H9 (cell line): Measurements from ENCODE around the gene CEP128. TPM values are rescaled to one million over a fixed set of nuclear protein-coding genes. Genes with fewer than 3 reads are reported as not detected.

Experiments
- DNase-seq: peaks from one replicate; pipeline ENCODE4 v3.0.0-alpha.2; 2017
- H2AFZ ChIP-seq: one replicate; pipeline ENCODE4 v1.6.1; 2013; ENCODE audit warnings: mild to moderate bottlenecking, low read length, control low read depth, moderate library complexity
- H2AK5ac ChIP-seq: 2 replicates; pipeline ENCODE4 v1.6.1; 2013; ENCODE audit warnings: low read length, control low read depth, mixed read lengths; ENCODE audit not compliant: insufficient read length
- H2BK120ac ChIP-seq: one replicate; pipeline ENCODE4 v1.6.1; 2013; ENCODE audit warnings: low read depth, mild to moderate bottlenecking, low read length, control low read depth, inconsistent platforms; ENCODE audit not compliant: poor library complexity, severe bottlenecking
- H2BK12ac ChIP-seq: 2 replicates; pipeline ENCODE4 v1.6.1; 2013; ENCODE audit warnings: low read length, control low read depth, mixed read lengths, low read depth; ENCODE audit not compliant: insufficient read length
- H2BK15ac ChIP-seq: 2 replicates; pipeline ENCODE4 v1.6.1; 2013; ENCODE audit warnings: low read depth, low read length, control low read depth
- H2BK20ac ChIP-seq: one replicate; pipeline ENCODE4 v1.6.1; 2013; ENCODE audit warnings: low read depth, mild to moderate bottlenecking, low read length, control low read depth, inconsistent platforms; ENCODE audit not compliant: poor library complexity, severe bottlenecking
- H2BK5ac ChIP-seq: 2 replicates; pipeline ENCODE4 v1.6.1; 2013; ENCODE audit warnings: low read length, control low read depth, mixed read lengths; ENCODE audit not compliant: insufficient read length
- H3K14ac ChIP-seq: 2 replicates; pipeline ENCODE4 v1.6.1; 2013; ENCODE audit warnings: low read length, control low read depth; ENCODE audit not compliant: insufficient read depth
- H3K18ac ChIP-seq: 2 replicates; pipeline ENCODE4 v1.6.1; 2013; ENCODE audit warnings: low read depth, mild to moderate bottlenecking, mixed read lengths, low read length, control low read depth; ENCODE audit not compliant: insufficient read length
- H3K23ac ChIP-seq: 2 replicates; pipeline ENCODE4 v1.6.1; 2013; ENCODE audit warnings: low read length, control low read depth, mixed read lengths, low read depth; ENCODE audit not compliant: insufficient read length
- H3K23me2 ChIP-seq: 2 replicates; pipeline ENCODE4 v1.6.1; 2013; ENCODE audit warnings: low read depth, mild to moderate bottlenecking, mixed read lengths, low read length, control low read depth; ENCODE audit not compliant: insufficient read length, poor library complexity, severe bottlenecking
- H3K27ac ChIP-seq: 2 replicates; pipeline ENCODE4 v1.5.1; 2013; ENCODE audit warnings: low read length, control low read depth, mixed read lengths, low read depth; ENCODE audit not compliant: insufficient read length
- H3K27me3 ChIP-seq: 2 replicates; pipeline ENCODE4 v1.6.1; 2013; ENCODE audit warnings: low read length, control low read depth, inconsistent platforms; ENCODE audit not compliant: insufficient read depth
- H3K4ac ChIP-seq: 2 replicates; pipeline ENCODE4 v1.6.1; 2013; ENCODE audit warnings: low read depth, mild to moderate bottlenecking, control low read depth, inconsistent platforms, low read length, moderate library complexity
- H3K4me1 ChIP-seq: 2 replicates; pipeline ENCODE4 v1.6.1; 2013; ENCODE audit warnings: low read length, control low read depth, inconsistent platforms; ENCODE audit not compliant: insufficient read depth
- H3K4me2 ChIP-seq: 2 replicates; pipeline ENCODE4 v1.6.1; 2013; ENCODE audit warnings: low read length, control low read depth, mixed read lengths; ENCODE audit not compliant: insufficient read length, insufficient read depth
- H3K56ac ChIP-seq: 2 replicates; pipeline ENCODE4 v1.6.1; 2013; ENCODE audit warnings: low read depth, mild to moderate bottlenecking, mixed read lengths, low read length, control low read depth; ENCODE audit not compliant: insufficient read length
- H3K79me1 ChIP-seq: 2 replicates; pipeline ENCODE4 v1.6.1; 2013; ENCODE audit warnings: low read depth, mild to moderate bottlenecking, moderate library complexity, low read length, control low read depth, inconsistent platforms; ENCODE audit not compliant: insufficient read depth, poor library complexity, severe bottlenecking
- H3K79me2 ChIP-seq: 2 replicates; pipeline ENCODE4 v1.6.1; 2013; ENCODE audit warnings: low read length, control low read depth, inconsistent platforms; ENCODE audit not compliant: insufficient read depth
- H3K9ac ChIP-seq: 2 replicates; pipeline ENCODE4 v1.6.1; 2013; ENCODE audit warnings: low read length, control low read depth, mixed read lengths; ENCODE audit not compliant: insufficient read length; ENCODE audit errors: extremely low read depth
- H3K9me3 ChIP-seq: one replicate; pipeline ENCODE4 v1.6.1; 2013; ENCODE audit warnings: low read depth, low read length, inconsistent platforms; ENCODE audit not compliant: control insufficient read depth
- H3T11ph ChIP-seq: one replicate; pipeline ENCODE4 v1.6.1; 2013; ENCODE audit warnings: mild to moderate bottlenecking, low read length, control low read depth, inconsistent platforms
- H4K20me1 ChIP-seq: one replicate; pipeline ENCODE4 v1.6.1; 2013; ENCODE audit not compliant: control insufficient read depth, insufficient read length, insufficient read depth
- H4K5ac ChIP-seq: 2 replicates; pipeline ENCODE4 v1.6.1; 2013; ENCODE audit warnings: low read depth, mild to moderate bottlenecking, mixed read lengths, low read length, control low read depth; ENCODE audit not compliant: insufficient read length
- H4K8ac ChIP-seq: replicated peaks from 2 replicates; pipeline ENCODE4 v1.6.1; 2013; ENCODE audit warnings: low read length, control low read depth, mixed read lengths, low read depth; ENCODE audit not compliant: insufficient read length
- H4K91ac ChIP-seq: 2 replicates; pipeline ENCODE4 v1.6.1; 2013; ENCODE audit warnings: low read depth, mild to moderate bottlenecking, moderate library complexity, mixed read lengths, low read length, control low read depth; ENCODE audit not compliant: insufficient read length
- H3K27ac Mint-ChIP-seq, 3 experiments: 2 replicates in 2 of 3; 3 replicates in 1 of 3; pipeline ENCODE4 v1.8.0; 2020 to 2021; ENCODE audit warnings: mixed read lengths in 3 of 3, mild to moderate bottlenecking in 1 of 3, moderate library complexity in 1 of 3
- H3K27me3 Mint-ChIP-seq: 2 replicates; pipeline ENCODE4 v1.8.0; 2021; ENCODE audit warnings: low read depth, mild to moderate bottlenecking, moderate library complexity, mixed read lengths
- H3K36me3 Mint-ChIP-seq, 3 experiments: 2 replicates in 2 of 3; 3 replicates in 1 of 3; pipeline ENCODE4 v1.8.0; 2020 to 2021; ENCODE audit warnings: low read depth in 3 of 3, mixed read lengths in 3 of 3; ENCODE audit not compliant: insufficient read depth in 1 of 3
- H3K4me1 Mint-ChIP-seq, 2 experiments: 2 replicates each; pipeline ENCODE4 v1.8.0; 2020; ENCODE audit warnings: mixed read lengths in 2 of 2
- H3K4me3 Mint-ChIP-seq, 2 experiments: 2 replicates in 1 of 2; 3 replicates in 1 of 2; pipeline ENCODE4 v1.8.0; 2020 to 2021; ENCODE audit warnings: mild to moderate bottlenecking in 2 of 2, mixed read lengths in 2 of 2, moderate library complexity in 1 of 2
- H3K9me3 Mint-ChIP-seq, 2 experiments: 2 replicates in 1 of 2; 3 replicates in 1 of 2; pipeline ENCODE4 v1.8.0; 2020; ENCODE audit warnings: mild to moderate bottlenecking in 2 of 2, mixed read lengths in 2 of 2, moderate library complexity in 1 of 2
- CTCF ChIP-seq: fragments of 200-600 bp; sonication (generic); conservative IDR thresholded peaks from 3 replicates; pipeline ENCODE4 v1.8.0; 2021; ENCODE audit warnings: antibody characterized with exemption, mild to moderate bottlenecking
- WGBS: extraction: QIAGEN DNeasy Blood & Tissue Kit; methylation state at CpG from one replicate; pipeline ENCODE4 v1.1.7; 2013; ENCODE audit warnings: missing lambda C conversion rate, low lambda C conversion rate, mixed read lengths; ENCODE audit not compliant: insufficient read length; ENCODE audit errors: extremely low coverage; 5-methylcytosine and 5-hydroxymethylcytosine counted together
- total RNA-seq: library from RNA; stranded (reverse); gene quantifications from 2 replicates; pipeline ENCODE4 v1.2.1, GENCODE V29; 2021

CEP128 gene
- total RNA-seq, 1 experiment from 2014 or later: 16.3 TPM

DNA sequence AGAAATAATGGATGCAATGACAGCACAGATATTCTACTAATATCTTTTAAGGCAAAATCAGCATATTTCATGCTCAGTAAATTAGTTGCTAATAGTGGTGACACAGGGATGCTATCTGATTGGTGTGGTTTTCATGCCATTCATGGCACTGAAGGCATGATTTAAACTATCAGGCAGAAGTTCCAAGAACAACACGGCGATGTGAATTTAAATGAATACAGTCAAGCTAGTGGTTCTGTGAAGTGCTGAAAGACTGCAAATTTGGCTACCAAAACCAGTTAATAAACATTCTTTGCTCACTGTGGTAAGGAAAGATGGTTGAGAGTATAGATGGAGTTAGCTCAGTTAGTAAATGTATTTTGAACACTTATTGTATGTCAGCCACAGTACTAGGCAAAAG lies 458.2 kb downstream of the CEP128 start:
- no peak overlapping the region for H3K9ac ChIP-seq
- no peak overlapping the region for H3K14ac ChIP-seq
- H3K27ac Mint-ChIP-seq: no peak overlapping the region
- no peak for TF ChIP-seq CTCF
- no peaks in the 10 kb centered on the region for H3K79me2 ChIP-seq
- no peaks in the 10 kb centered on the region; the same call in 1 of the 2 replicates for H3K27me3 Mint-ChIP-seq
- no peaks in the 10 kb centered on the region; the same call in 1 of the 2 replicates for H3K4me1 ChIP-seq
- H4K8ac ChIP-seq: no peak overlapping the region
- no peaks in the 10 kb centered on the region for H3K9me3 ChIP-seq
- DNase-seq: no peak
- no peak overlapping the region for H2BK20ac ChIP-seq
- no peak overlapping the region for H2BK12ac ChIP-seq
- no peak overlapping the region for H3K27ac ChIP-seq
- no peak overlapping the region for H3K4me2 ChIP-seq
- no peak overlapping the region for H3T11ph ChIP-seq
- H2BK5ac ChIP-seq: no peak overlapping the region
- H3K18ac ChIP-seq: no peak overlapping the region
- no peak overlapping the region for H4K5ac ChIP-seq
- no peak overlapping the region for H3K4me3 Mint-ChIP-seq
- WGBS: no CpG with 5 or more reads among the region's 2 CpGs
- H3K23ac ChIP-seq: no peak overlapping the region
- H3K9me3 Mint-ChIP-seq: peaks cover 4 to 6% of the 10 kb centered on the region in 2 experiments; a peak in 2 of 5 replicates
- no peaks in the 10 kb centered on the region for H3K4me1 Mint-ChIP-seq
- H3K79me1 ChIP-seq: no peaks in the 10 kb centered on the region
- no peaks in the 10 kb centered on the region for H3K27me3 ChIP-seq
- H3K56ac ChIP-seq: no peak overlapping the region
- no peak overlapping the region for H2BK120ac ChIP-seq
- H2AK5ac ChIP-seq: no peak overlapping the region
- no peaks in the 10 kb centered on the region for H4K20me1 ChIP-seq
- H4K91ac ChIP-seq: no peak overlapping the region
- no peak overlapping the region for H2AFZ ChIP-seq
- H2BK15ac ChIP-seq: no peak overlapping the region
- no peaks in the 10 kb centered on the region; a peak in 1 of 7 replicates for H3K36me3 Mint-ChIP-seq
- H3K23me2 ChIP-seq: no peaks in the 10 kb centered on the region
- H3K4ac ChIP-seq: no peak overlapping the region
